ENCODE data around the gene NFU1. TPM values are rescaled to one million over a fixed set of nuclear protein-coding genes. Genes with fewer than 3 reads are reported as not detected.

The NFU1 gene
- total and polyA plus RNA-seq, 7 experiments from 2014 or later = 16.1 to 76.4 (median 23.4) TPM

DNA sequence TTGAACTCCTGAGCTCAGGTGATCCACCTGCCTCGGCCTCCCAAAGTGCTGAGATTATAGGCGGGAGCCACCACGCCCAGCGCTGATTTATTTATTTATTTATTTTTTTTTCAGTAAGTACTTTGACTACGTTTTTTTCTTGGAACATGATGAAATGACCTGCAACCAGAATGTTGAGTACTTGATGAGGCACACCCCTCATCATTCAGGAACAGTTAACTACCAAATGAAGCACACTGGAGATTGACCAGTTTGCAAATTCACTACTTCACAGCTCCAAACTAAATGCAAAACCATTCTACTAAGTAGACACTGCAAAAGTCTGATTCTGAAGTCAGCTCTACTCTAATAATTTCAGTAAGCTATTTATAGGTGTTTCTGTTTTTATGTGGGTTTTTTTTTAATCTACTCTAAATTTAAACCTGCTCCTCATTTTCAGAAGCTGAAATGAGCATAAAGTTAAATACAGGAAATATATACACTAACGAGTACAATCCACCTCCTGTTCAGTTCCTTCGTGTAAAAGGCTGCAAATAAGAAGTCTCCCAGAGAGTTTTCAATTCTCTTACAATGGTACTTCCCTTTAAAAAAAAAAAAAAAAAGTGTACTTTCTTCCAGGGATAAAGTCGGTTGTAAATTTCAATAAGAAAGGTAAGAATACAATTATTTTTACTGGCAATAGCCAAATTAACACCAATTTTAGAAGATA lies 51.6 kb downstream of the NFU1 start:
- Histone ChIP-seq H3K36me3 (ENCODE audit: control insufficient read depth in 2 of 3, insufficient read depth in 3 of 3, low read length in 3 of 3) (peaks cover 0 to 3% (median 0%) of the 10 kb centered on the region in 3 experiments), H3K4me1 (ENCODE audit: control insufficient read depth in 2 of 2, insufficient read depth in 2 of 2, low read length in 2 of 2) (peaks cover 17 to 18% of the 10 kb centered on the region in 2 donors), H3K9me3 (ENCODE audit: control insufficient read depth in 2 of 3, low read length in 3 of 3) (no peaks in the 10 kb centered on the region), H3K27ac (ENCODE audit: low read depth, low read length) (no peak overlapping the region), H3K27me3 (ENCODE audit: control insufficient read depth in 2 of 2, insufficient read depth in 2 of 2, low read length in 2 of 2) (no peaks in the 10 kb centered on the region), H3K4me3 (ENCODE audit: low read length) (peak overlapping the region; percentile 68)
- no peak for ATAC-seq
- CTCF ChIA-PET = interaction anchor here (0.7 kb wide), 1 partner anchor 20 kb away, joined by 3 read pairs; no protein-coding TSS in a partner anchor
- Mint-ChIP-seq H3K36me3 (peaks cover 0 to 10% (median 4%) of the 10 kb centered on the region in 5 donors), H3K4me3 (peak overlapping the region; percentile 84 to 94 (median 88)), H3K9me3 (peaks cover 0 to 1% (median 0%) of the 10 kb centered on the region in 11 donors), H3K27ac (peak overlapping the region; percentile 29 to 87 (median 77)), H3K4me1 (peaks cover 34 to 62% (median 46%) of the 10 kb centered on the region in 7 donors), H3K27me3 (no peaks in the 10 kb centered on the region)
- POLR2A ChIA-PET = interaction anchor here (1.1 to 2.4 kb wide), 3 partner anchors 9 to 51 kb away, joined by 3 to 14 read pairs (median 3); partner anchors contain the start of gene NFU1
- intact Hi-C loops (cut with micrococcal nuclease) = loop anchor here (2.0 to 5.0 kb wide), 4 partner anchors 445 to 1841 kb away; partner anchors contain the start of genes APLF (in 1 of the 2), FBXO48 (in 1 of the 2), PAIP2B (in 1 of the 2) and TIA1 (in 1 of the 2)
- DNase-seq = no peak

DNA sequence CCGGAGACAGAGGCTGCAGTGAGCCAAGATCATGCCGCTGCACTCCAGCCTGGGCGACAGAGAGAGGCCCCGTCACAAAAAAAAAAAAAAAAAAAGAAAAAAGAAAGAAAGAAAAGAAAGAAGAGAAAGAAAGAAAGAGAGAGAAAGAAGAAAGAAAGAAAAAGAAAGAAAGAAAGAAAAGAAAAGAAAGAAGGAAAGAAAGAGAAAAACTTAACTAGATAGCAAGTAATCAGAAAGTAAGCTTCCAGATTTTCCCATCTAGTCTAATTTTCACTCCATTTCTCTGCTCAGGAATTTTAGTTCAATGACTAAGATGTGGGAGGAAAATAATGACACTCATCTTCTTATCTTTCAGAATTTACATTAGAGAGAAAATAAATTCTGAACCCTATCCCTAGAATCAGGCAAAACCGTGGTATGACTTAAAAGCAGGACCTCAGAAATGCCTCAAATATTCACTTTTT lies 52.6 kb downstream of the NFU1 start:
- no peak for ATAC-seq
- POLR2A ChIA-PET = no interaction called here
- no peak overlapping the region for H3K27ac ChIP-seq (ENCODE audit: low read depth, low read length)
- H3K4me1 ChIP-seq (ENCODE audit: control insufficient read depth in 2 of 2, insufficient read depth in 2 of 2, low read length in 2 of 2) = peaks cover 17 to 18% of the 10 kb centered on the region in 2 donors
- peaks cover 36 to 66% (median 49%) of the 10 kb centered on the region in 7 donors for H3K4me1 Mint-ChIP-seq
- no peaks in the 10 kb centered on the region for H3K27me3 ChIP-seq (ENCODE audit: control insufficient read depth in 2 of 2, insufficient read depth in 2 of 2, low read length in 2 of 2)
- no peak overlapping the region for H3K4me3 ChIP-seq (ENCODE audit: low read length)
- peak overlapping the region in 2 of 10 donors; percentile 13 to 18 for H3K4me3 Mint-ChIP-seq
- intact Hi-C loops (cut with micrococcal nuclease) = loop anchor here in 1 of 2 donors (5.0 kb wide), 1 partner anchor 917 kb away; the partner anchor contains the start of genes APLF and FBXO48
- H3K27me3 Mint-ChIP-seq = no peaks in the 10 kb centered on the region
- peaks cover 0 to 3% (median 0%) of the 10 kb centered on the region in 3 experiments for H3K36me3 ChIP-seq (ENCODE audit: control insufficient read depth in 2 of 3, insufficient read depth in 3 of 3, low read length in 3 of 3)
- peaks cover 0 to 10% (median 4%) of the 10 kb centered on the region in 5 donors for H3K36me3 Mint-ChIP-seq
- H3K27ac Mint-ChIP-seq = no peak overlapping the region
- no peak for DNase-seq
- CTCF ChIA-PET = no interaction called here
- no peaks in the 10 kb centered on the region for H3K9me3 ChIP-seq (ENCODE audit: control insufficient read depth in 2 of 3, low read length in 3 of 3)
- H3K9me3 Mint-ChIP-seq = peaks cover 0 to 1% (median 0%) of the 10 kb centered on the region in 11 donors

DNA sequence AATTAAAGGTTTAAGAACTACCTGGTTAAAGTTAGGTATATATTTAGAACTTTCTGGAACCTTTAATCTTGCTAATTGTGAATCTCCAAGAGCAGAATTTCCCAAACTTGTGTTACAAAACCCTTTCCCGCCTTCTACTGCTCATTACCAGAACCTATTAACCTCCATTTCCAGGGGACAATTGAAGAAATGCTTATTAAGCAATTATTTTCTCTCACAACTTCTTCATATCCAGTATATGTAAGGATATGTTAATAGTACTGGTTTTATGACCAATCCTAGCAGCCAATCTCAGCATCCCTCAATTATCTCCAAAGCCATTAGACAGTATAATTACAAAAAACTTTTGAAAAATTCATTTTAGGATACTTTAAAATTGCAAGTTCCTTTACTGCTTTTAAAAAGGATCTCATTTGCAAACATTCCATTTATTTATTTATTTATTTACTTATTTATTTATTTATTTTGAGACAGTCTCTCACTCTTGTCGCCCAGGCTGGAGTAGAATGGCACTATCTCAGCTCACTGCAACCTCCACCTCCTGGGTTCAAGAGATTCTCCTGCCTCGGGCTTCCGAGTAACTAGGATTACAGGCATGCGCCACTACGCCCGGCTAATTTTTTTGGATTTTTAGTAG lies 53.9 kb downstream of the NFU1 start:
- Mint-ChIP-seq H3K27ac (peak overlapping the region in 1 of 9 donors; percentile 16), H3K27me3 (no peaks in the 10 kb centered on the region), H3K4me3 (peak overlapping the region in 1 of 10 donors; percentile 20), H3K9me3 (peaks cover 0 to 1% (median 0%) of the 10 kb centered on the region in 11 donors), H3K4me1 (peaks cover 39 to 71% (median 54%) of the 10 kb centered on the region in 7 donors), H3K36me3 (peaks cover 0 to 12% (median 4%) of the 10 kb centered on the region in 5 donors)
- ATAC-seq (no peak), DNase-seq (no peak)
- Histone ChIP-seq H3K4me3 (ENCODE audit: low read length) (no peak overlapping the region), H3K4me1 (ENCODE audit: control insufficient read depth in 2 of 2, insufficient read depth in 2 of 2, low read length in 2 of 2) (peaks cover 17 to 18% of the 10 kb centered on the region in 2 donors), H3K9me3 (ENCODE audit: control insufficient read depth in 2 of 3, low read length in 3 of 3) (no peaks in the 10 kb centered on the region), H3K36me3 (ENCODE audit: control insufficient read depth in 2 of 3, insufficient read depth in 3 of 3, low read length in 3 of 3) (peaks cover 0 to 3% (median 0%) of the 10 kb centered on the region in 3 experiments), H3K27ac (ENCODE audit: low read depth, low read length) (no peak overlapping the region), H3K27me3 (ENCODE audit: control insufficient read depth in 2 of 2, insufficient read depth in 2 of 2, low read length in 2 of 2) (no peaks in the 10 kb centered on the region)
- intact Hi-C loops (cut with micrococcal nuclease) = no loop called here
- POLR2A ChIA-PET = no interaction called here
- CTCF ChIA-PET = no interaction called here

DNA sequence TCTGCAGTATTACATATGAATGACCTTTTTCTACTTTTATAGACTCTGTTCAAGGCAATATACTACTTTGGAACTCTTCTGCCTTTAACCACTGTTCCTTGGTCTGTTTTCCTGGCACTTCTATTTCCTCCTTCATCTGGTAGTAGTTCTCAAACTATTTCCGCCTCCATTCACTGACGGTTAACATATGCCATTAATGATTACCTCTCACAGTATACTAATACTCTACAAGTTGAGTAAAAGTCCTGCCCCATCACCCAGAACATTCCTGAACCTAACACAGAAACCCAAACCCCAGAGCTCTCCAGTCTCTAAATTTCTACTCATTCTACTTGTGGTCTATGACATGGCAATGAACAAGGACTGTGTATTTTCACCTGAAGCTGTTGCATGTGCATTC lies 54.7 kb downstream of the NFU1 start:
- peaks cover 10 to 13% of the 10 kb centered on the region in 2 donors for H3K4me1 ChIP-seq (ENCODE audit: control insufficient read depth in 2 of 2, insufficient read depth in 2 of 2, low read length in 2 of 2)
- Mint-ChIP-seq H3K9me3 (peaks cover 0 to 1% (median 0%) of the 10 kb centered on the region in 11 donors), H3K36me3 (peaks cover 0 to 12% (median 4%) of the 10 kb centered on the region in 5 donors), H3K4me3 (peak overlapping the region in 1 of 10 donors; percentile 3), H3K4me1 (peaks cover 34 to 65% (median 49%) of the 10 kb centered on the region in 7 donors), H3K27me3 (no peaks in the 10 kb centered on the region), H3K27ac (peak overlapping the region in 4 of 9 donors; percentile 5 to 53 (median 17))
- POLR2A ChIA-PET = no interaction called here
- H3K4me3 ChIP-seq (ENCODE audit: low read length) = no peak overlapping the region
- no peaks in the 10 kb centered on the region for H3K9me3 ChIP-seq (ENCODE audit: control insufficient read depth in 2 of 3, low read length in 3 of 3)
- no peaks in the 10 kb centered on the region for H3K27me3 ChIP-seq (ENCODE audit: control insufficient read depth in 2 of 2, insufficient read depth in 2 of 2, low read length in 2 of 2)
- DNase-seq = no peak
- H3K36me3 ChIP-seq (ENCODE audit: control insufficient read depth in 2 of 3, insufficient read depth in 3 of 3, low read length in 3 of 3) = peaks cover 0 to 3% (median 0%) of the 10 kb centered on the region in 3 experiments
- CTCF ChIA-PET = no interaction called here
- no peak overlapping the region for H3K27ac ChIP-seq (ENCODE audit: low read depth, low read length)
- intact Hi-C loops (cut with micrococcal nuclease) = no loop called here
- no peak for ATAC-seq

DNA sequence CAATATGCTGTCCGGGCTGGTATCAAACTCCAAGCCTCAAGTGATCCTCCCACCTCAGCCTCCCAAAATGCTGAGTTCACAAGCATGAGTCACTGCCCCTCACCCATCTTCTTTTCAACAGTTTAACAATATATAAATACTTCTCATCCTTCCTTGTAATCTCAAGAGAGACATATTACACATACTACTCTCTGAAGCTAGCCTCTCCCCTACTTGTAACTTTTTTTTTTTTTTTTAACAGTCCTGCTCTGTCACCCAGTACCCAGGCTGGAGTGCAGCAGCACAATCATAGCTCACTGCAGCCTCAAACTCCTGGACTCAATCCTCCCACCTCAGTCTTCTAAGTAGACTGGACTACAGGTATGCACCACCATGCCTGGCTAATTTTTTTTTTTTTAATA lies 55.9 kb downstream of the NFU1 start:
- intact Hi-C loops (cut with micrococcal nuclease) = no loop called here
- H3K27me3 Mint-ChIP-seq = no peaks in the 10 kb centered on the region
- H3K9me3 Mint-ChIP-seq = peaks cover 0 to 1% (median 0%) of the 10 kb centered on the region in 11 donors
- H3K4me3 ChIP-seq (ENCODE audit: low read length) = no peak overlapping the region
- CTCF ChIA-PET = no interaction called here
- POLR2A ChIA-PET = interaction anchor here (0.7 to 0.9 kb wide), 2 partner anchors 11 to 21 kb away, joined by 3 to 4 read pairs; no protein-coding TSS in a partner anchor
- peaks cover 9 to 10% of the 10 kb centered on the region in 2 donors for H3K4me1 ChIP-seq (ENCODE audit: control insufficient read depth in 2 of 2, insufficient read depth in 2 of 2, low read length in 2 of 2)
- DNase-seq (no peak), ATAC-seq (peak; percentile 22)
- no peaks in the 10 kb centered on the region for H3K9me3 ChIP-seq (ENCODE audit: control insufficient read depth in 2 of 3, low read length in 3 of 3)
- peaks cover 0 to 12% (median 4%) of the 10 kb centered on the region in 5 donors for H3K36me3 Mint-ChIP-seq
- no peaks in the 10 kb centered on the region for H3K36me3 ChIP-seq (ENCODE audit: control insufficient read depth in 2 of 3, insufficient read depth in 3 of 3, low read length in 3 of 3)
- H3K27ac Mint-ChIP-seq = peak overlapping the region in 3 of 9 donors; percentile 34 to 87 (median 67)
- H3K27ac ChIP-seq (ENCODE audit: low read depth, low read length) = no peak overlapping the region
- H3K4me1 Mint-ChIP-seq = peaks cover 34 to 62% (median 49%) of the 10 kb centered on the region in 7 donors
- no peaks in the 10 kb centered on the region for H3K27me3 ChIP-seq (ENCODE audit: control insufficient read depth in 2 of 2, insufficient read depth in 2 of 2, low read length in 2 of 2)
- peak overlapping the region in 1 of 10 donors; percentile 12 for H3K4me3 Mint-ChIP-seq

DNA sequence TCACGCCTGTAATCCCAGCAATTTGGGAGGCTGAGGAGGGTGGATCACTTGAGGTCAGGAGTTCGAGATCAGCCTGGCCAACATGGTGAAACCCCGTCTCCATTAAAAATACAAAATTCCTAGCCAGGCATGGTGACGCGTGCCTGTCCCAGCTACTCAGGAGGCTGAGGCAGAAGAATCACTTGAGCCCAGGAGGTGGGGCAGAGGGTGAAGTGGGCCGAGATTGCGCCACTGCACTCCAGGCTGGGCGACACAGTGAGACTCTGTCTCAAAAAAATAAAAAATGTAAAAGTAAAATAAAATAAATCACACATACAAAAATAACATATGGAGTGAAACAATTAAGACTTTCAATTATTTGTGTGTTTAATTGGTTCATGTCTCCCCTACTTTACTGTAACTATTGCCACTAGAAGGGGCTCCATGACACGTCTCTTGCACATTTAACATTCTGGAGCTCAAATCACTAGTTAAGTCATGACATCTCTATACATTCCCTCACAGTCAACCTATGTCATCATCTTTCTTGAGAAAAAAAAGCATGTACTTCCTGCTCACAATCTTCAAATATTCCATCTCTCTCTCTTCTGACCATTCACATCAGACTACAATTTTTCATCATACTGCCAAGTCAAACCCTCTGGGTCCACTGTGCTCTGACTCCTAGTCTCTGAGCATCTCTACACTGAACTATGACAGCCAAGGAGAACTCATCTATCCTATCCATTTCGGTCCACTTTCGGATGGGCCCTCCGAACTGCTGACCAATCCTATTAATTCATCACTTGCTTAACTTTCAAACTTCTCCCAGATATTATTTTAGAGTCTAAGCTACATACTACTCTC lies 56.9 kb downstream of the NFU1 start:
- Histone ChIP-seq H3K9me3 (ENCODE audit: control insufficient read depth in 2 of 3, low read length in 3 of 3) (no peaks in the 10 kb centered on the region), H3K27me3 (ENCODE audit: control insufficient read depth in 2 of 2, insufficient read depth in 2 of 2, low read length in 2 of 2) (no peaks in the 10 kb centered on the region), H3K4me3 (ENCODE audit: low read length) (no peak overlapping the region), H3K4me1 (ENCODE audit: control insufficient read depth in 2 of 2, insufficient read depth in 2 of 2, low read length in 2 of 2) (no peaks in the 10 kb centered on the region), H3K36me3 (ENCODE audit: control insufficient read depth in 2 of 3, insufficient read depth in 3 of 3, low read length in 3 of 3) (no peaks in the 10 kb centered on the region), H3K27ac (ENCODE audit: low read depth, low read length) (no peak overlapping the region)
- DNase-seq = no peak
- Mint-ChIP-seq H3K36me3 (peaks cover 0 to 16% (median 4%) of the 10 kb centered on the region in 5 donors), H3K4me1 (peaks cover 34 to 60% (median 46%) of the 10 kb centered on the region in 7 donors), H3K27ac (peak overlapping the region in 4 of 9 donors; percentile 5 to 84 (median 24)), H3K27me3 (no peaks in the 10 kb centered on the region), H3K9me3 (peaks cover 0 to 1% (median 0%) of the 10 kb centered on the region in 11 donors), H3K4me3 (no peak overlapping the region)
- CTCF ChIA-PET = no interaction called here
- intact Hi-C loops (cut with micrococcal nuclease) = no loop called here
- POLR2A ChIA-PET = interaction anchor here (0.9 kb wide), 1 partner anchor 10 kb away, joined by 3 read pairs; no protein-coding TSS in a partner anchor
- ATAC-seq = no peak
